GM12878 (cell line): ENCODE data around the gene TMEM97.

ENCODE experiments used
- ATF2 ChIP-seq: IDR thresholded peaks from 2 replicates; pipeline ENCODE4 v1.6.1; 2012; ENCODE audit warnings: low read length, inconsistent platforms
- BHLHE40 ChIP-seq, 2 experiments: fragments of 450-650 bp in 1 of 2; IDR thresholded peaks; 2 replicates each; pipeline ENCODE4 v1.6.1; 2011 to 2017; ENCODE audit warnings: low read depth in 2 of 2, borderline replicate concordance in 1 of 2, improper control_type of control experiment in 1 of 2, low read length in 1 of 2, mild to moderate bottlenecking in 1 of 2
- CEBPB ChIP-seq, 2 experiments: fragments of 150-350 bp in 1 of 2; IDR thresholded peaks; 2 replicates each; pipeline ENCODE4 v1.6.1; 2012 to 2014; ENCODE audit warnings: low read depth in 2 of 2, low read length in 2 of 2, borderline replicate concordance in 1 of 2, inconsistent platforms in 1 of 2
- CTCF ChIP-seq, 3 experiments: IDR thresholded peaks in 2 of 3; conservative IDR thresholded peaks in 1 of 3; 2 replicates each; pipeline ENCODE4 v1.5.1; 2011; ENCODE audit warnings: low read depth in 3 of 3, low read length in 3 of 3, mild to moderate bottlenecking in 3 of 3, control low read depth in 2 of 3, moderate library complexity in 2 of 3, inconsistent platforms in 1 of 3, mixed read lengths in 1 of 3; ENCODE audit not compliant: control insufficient read depth in 2 of 3, insufficient read depth in 1 of 3; ENCODE audit errors: extremely low read depth in 1 of 3
- EP300 ChIP-seq, 2 experiments: fragments of 150-350 bp in 1 of 2; IDR thresholded peaks; 2 replicates each; pipeline ENCODE4 v1.6.1; 2011 to 2012; ENCODE audit warnings: low read depth in 2 of 2, low read length in 2 of 2, borderline replicate concordance in 1 of 2, improper control_type of control experiment in 1 of 2, inconsistent platforms in 1 of 2; ENCODE audit not compliant: control insufficient read depth in 1 of 2
- FOS ChIP-seq: IDR thresholded peaks from 3 replicates; pipeline ENCODE4 v1.6.1; 2011; ENCODE audit warnings: borderline replicate concordance; ENCODE audit not compliant: insufficient read length; ENCODE audit errors: extremely low read depth
- POLR2A ChIP-seq: IDR thresholded peaks from 2 replicates; pipeline ENCODE4 v1.6.1; 2011; ENCODE audit warnings: low read depth, mild to moderate bottlenecking, low read length
- RCOR1 ChIP-seq: conservative IDR thresholded peaks from 2 replicates; pipeline ENCODE4 v1.6.1; 2012; ENCODE audit warnings: low read depth, low read length, improper control_type of control experiment
- TCF12 ChIP-seq: IDR thresholded peaks from 2 replicates; pipeline ENCODE4 v1.6.1; 2011; ENCODE audit warnings: low read depth, mild to moderate bottlenecking, low read length

DNA sequence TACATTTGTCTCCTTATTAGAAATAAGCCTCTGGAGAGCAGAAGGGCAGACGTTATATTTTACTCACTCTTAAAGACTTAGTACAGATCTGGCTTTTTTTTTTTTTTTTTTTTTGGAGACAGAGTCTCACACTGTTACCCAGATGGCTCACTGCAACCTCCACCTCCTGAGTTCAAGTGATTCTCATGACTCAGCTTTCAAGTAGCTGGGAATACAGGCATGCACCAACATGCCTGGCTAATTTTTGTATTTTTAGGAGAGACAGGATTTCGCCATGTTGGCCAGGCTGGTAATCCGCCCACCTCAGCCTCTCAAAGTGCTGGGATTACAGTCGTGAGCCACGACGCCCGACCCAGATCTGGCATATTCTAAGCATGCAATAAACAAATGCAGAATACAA, 36.4 kb upstream of the TMEM97 start:
- TF ChIP-seq POLR2A: no peak
- no peak for TF ChIP-seq CEBPB (IDR thresholded peaks at IDR 0.05; ENCODE audit: borderline replicate concordance in 1 of 2, low read depth in 2 of 2, low read length in 2 of 2)
- TF ChIP-seq TCF12: no peak
- TF ChIP-seq CTCF (IDR thresholded peaks at IDR 0.05 in 2 of 3, conservative IDR thresholded peaks at IDR 0.05 in 1 of 3; ENCODE audit: control insufficient read depth in 2 of 3, extremely low read depth in 1 of 3, insufficient read depth in 1 of 3, low read depth in 3 of 3, low read length in 3 of 3): no peak
- no peak for TF ChIP-seq RCOR1
- no peak for TF ChIP-seq EP300 (IDR thresholded peaks at IDR 0.05; ENCODE audit: borderline replicate concordance in 1 of 2, control insufficient read depth in 1 of 2, low read depth in 2 of 2, low read length in 2 of 2)
- no peak for TF ChIP-seq BHLHE40 (IDR thresholded peaks at IDR 0.05; ENCODE audit: borderline replicate concordance in 1 of 2, low read depth in 2 of 2, low read length in 1 of 2)
- TF ChIP-seq FOS: no peak
- no peak for TF ChIP-seq ATF2
